GM12878 (cell line): ENCODE results near the gene POLR3E. TPM values are rescaled to one million over a fixed set of nuclear protein-coding genes. Genes with fewer than 3 reads are reported as not detected.

Experiments
- ATAC-seq: fragments of 200-7000 bp; cut with Tn5 transposase; 3 replicates; pipeline ENCODE4 v1.9.1; 2020; ENCODE audit warnings: mild to moderate bottlenecking, moderate library complexity
- BruUV-seq: library from RNA; stranded (reverse); fragments of 400-500 nt; replicated peaks from 2 replicates; lab custom pipeline; 2021; lab: Mats Ljungman, UMichigan
- CTCF ChIA-PET: fragments of 300-600 bp; sonication (Branson Sonifier 250); formaldehyde crosslinking; extraction: SDS; loops from one replicate; lab custom pipeline; 2021; ENCODE audit warnings: inconsistent platforms; lab: Yijun Ruan, JAX
- POLR2A ChIA-PET: fragments of 350-600 bp; formaldehyde crosslinking; extraction: SDS; loops from one replicate; lab custom pipeline; 2021; ENCODE audit warnings: inconsistent platforms; lab: Charles Lee
- RAD21 ChIA-PET: fragments of 300-600 bp; sonication (Branson Sonifier 250); formaldehyde crosslinking; loops from one replicate; lab custom pipeline; 2023; ENCODE audit warnings: antibody characterized with exemption; ENCODE audit not compliant: unreplicated experiment; lab: Charles Lee
- SMC1A ChIA-PET: fragments of 300-600 bp; sonication (Branson Sonifier 250); formaldehyde crosslinking; loops from one replicate; lab custom pipeline; 2023; ENCODE audit not compliant: unreplicated experiment, uncharacterized antibody; lab: Charles Lee
- DNase-seq: peaks from one replicate; pipeline ENCODE4 v3.0.0-alpha.2; 2011; ENCODE audit warnings: low read depth, low spot score
- FAIRE-seq: peaks from 3 replicates; lab custom pipeline; 2011; peaks lifted over from hg19 to GRCh38; lab: Jason Lieb, UNC
- H2AFZ ChIP-seq: 2 replicates; pipeline ENCODE4 v1.6.0; 2011; ENCODE audit warnings: low read depth, low read length, control low read depth; ENCODE audit not compliant: control insufficient read depth
- H3K27ac ChIP-seq: 2 replicates; pipeline ENCODE4 v1.5.1; 2011; ENCODE audit warnings: control low read depth; ENCODE audit not compliant: control insufficient read depth, insufficient read depth
- H3K27me3 ChIP-seq, 2 experiments: replicated peaks in 1 of 2; 2 replicates each; pipeline versions ENCODE4 v1.6.0 to v1.6.1; 2011; ENCODE audit warnings: low read length in 1 of 2; ENCODE audit not compliant: control insufficient read depth in 2 of 2, insufficient read depth in 2 of 2
- H3K36me3 ChIP-seq, 2 experiments: 2 replicates each; pipeline ENCODE4 v1.5.1; 2011; ENCODE audit warnings: low read length in 1 of 2; ENCODE audit not compliant: control insufficient read depth in 2 of 2, insufficient read depth in 2 of 2
- H3K4me1 ChIP-seq: 2 replicates; pipeline ENCODE4 v1.6.1; 2011; ENCODE audit warnings: mild to moderate bottlenecking, low read length, moderate library complexity, mixed read lengths; ENCODE audit not compliant: control insufficient read depth, insufficient read depth
- H3K4me2 ChIP-seq: 2 replicates; pipeline ENCODE4 v1.6.0; 2011; ENCODE audit warnings: control low read depth; ENCODE audit not compliant: control insufficient read depth, insufficient read depth
- H3K4me3 ChIP-seq: fragments of 200-600 bp; sonication (generic); 2 replicates; pipeline ENCODE4 v1.5.1; 2016
- H3K79me2 ChIP-seq: 2 replicates; pipeline ENCODE4 v1.6.0; 2011; ENCODE audit warnings: low read length; ENCODE audit not compliant: control insufficient read depth, insufficient read depth
- H3K9ac ChIP-seq: 2 replicates; pipeline ENCODE4 v1.8.0; 2011; ENCODE audit warnings: low read length, control low read depth, mixed read lengths; ENCODE audit not compliant: control insufficient read depth, insufficient read depth
- H3K9me3 ChIP-seq: replicated peaks from 3 replicates; pipeline ENCODE4 v1.5.1; 2011; ENCODE audit warnings: mild to moderate bottlenecking, low read length; ENCODE audit not compliant: control insufficient read depth, insufficient read depth
- H4K20me1 ChIP-seq: 2 replicates; pipeline ENCODE4 v1.6.0; 2011; ENCODE audit not compliant: control insufficient read depth, insufficient read depth
- CREB1 ChIP-seq: IDR thresholded peaks from 2 replicates; pipeline ENCODE4 v1.6.1; 2012; ENCODE audit warnings: low read depth, mild to moderate bottlenecking, inconsistent platforms
- EP300 ChIP-seq, 2 experiments: fragments of 150-350 bp in 1 of 2; IDR thresholded peaks; 2 replicates each; pipeline ENCODE4 v1.6.1; 2011 to 2012; ENCODE audit warnings: low read depth in 2 of 2, low read length in 2 of 2, borderline replicate concordance in 1 of 2, improper control_type of control experiment in 1 of 2, inconsistent platforms in 1 of 2; ENCODE audit not compliant: control insufficient read depth in 1 of 2
- ESRRA ChIP-seq: IDR thresholded peaks from 2 replicates; pipeline ENCODE4 v1.6.1; 2012; ENCODE audit warnings: mild to moderate bottlenecking, low read length, improper control_type of control experiment
- MAX ChIP-seq: IDR thresholded peaks from 2 replicates; pipeline ENCODE4 v1.6.1; 2012; ENCODE audit warnings: low read depth, low read length, improper control_type of control experiment
- MEF2A ChIP-seq: IDR thresholded peaks from 2 replicates; pipeline ENCODE4 v1.6.1; 2011; ENCODE audit warnings: low read depth, mild to moderate bottlenecking, low read length, moderate library complexity; ENCODE audit not compliant: insufficient read depth
- PAX8 ChIP-seq: fragments of 450-650 bp; IDR thresholded peaks from 2 replicates; pipeline ENCODE4 v1.6.1; 2017; ENCODE audit warnings: mild to moderate bottlenecking, moderate library complexity
- POU2F2 ChIP-seq: IDR thresholded peaks from 3 replicates; pipeline ENCODE4 v1.6.1; 2011; ENCODE audit warnings: low read depth, mild to moderate bottlenecking, low read length, borderline replicate concordance
- PRDM15 ChIP-seq: fragments of 450-650 bp; formaldehyde crosslinking; IDR thresholded peaks from 2 replicates; pipeline ENCODE4 v1.4.0; 2020; ENCODE audit warnings: mild to moderate bottlenecking, moderate library complexity
- RAD21 ChIP-seq: IDR thresholded peaks from 2 replicates; pipeline ENCODE4 v1.6.1; 2011; ENCODE audit warnings: mild to moderate bottlenecking, low read depth, low read length, moderate library complexity; ENCODE audit not compliant: insufficient read depth
- SIX5 ChIP-seq: IDR thresholded peaks from 2 replicates; pipeline ENCODE4 v1.6.1; 2011; ENCODE audit warnings: mild to moderate bottlenecking, low read depth, low read length, moderate library complexity; ENCODE audit not compliant: severe bottlenecking
- SMARCA5 ChIP-seq: fragments of 450-650 bp; IDR thresholded peaks from 2 replicates; pipeline ENCODE4 v1.6.1; 2017; ENCODE audit warnings: mild to moderate bottlenecking
- SREBF2 ChIP-seq: IDR thresholded peaks from 2 replicates; pipeline ENCODE4 v1.6.1; 2012; ENCODE audit warnings: mild to moderate bottlenecking, low read length
- STAT3 ChIP-seq: IDR thresholded peaks from 2 replicates; pipeline ENCODE4 v1.6.1; 2011; ENCODE audit warnings: low read depth, low read length, improper control_type of control experiment
- YY1 ChIP-seq: IDR thresholded peaks from 2 replicates; pipeline ENCODE4 v1.6.1; 2011; ENCODE audit warnings: low read depth, mild to moderate bottlenecking, low read length
- ZNF217 ChIP-seq: fragments of 450-650 bp; IDR thresholded peaks from 2 replicates; pipeline ENCODE4 v1.6.1; 2017; ENCODE audit warnings: antibody characterized with exemption, mild to moderate bottlenecking
- WGBS: methylation state at CpG from one replicate; pipeline ENCODE4 v1.1.6; 2016; ENCODE audit warnings: low lambda C conversion rate; ENCODE audit not compliant: insufficient replicate concordance, insufficient coverage; ENCODE audit errors: missing lambda C conversion rate; 5-methylcytosine and 5-hydroxymethylcytosine counted together
- in situ Hi-C: fragments of 300-500 bp; cut with MboI; formaldehyde crosslinking; loops from 9 replicates; pipeline ENCODE4 v1.14.3; 2018; ENCODE audit warnings: mixed read lengths
- intact Hi-C: fragments of 100-400 bp; cut with micrococcal nuclease; formaldehyde crosslinking; loops from one replicate; pipeline ENCODE4 v1.14.2; 2022; ENCODE audit not compliant: unreplicated experiment
- polyA plus RNA-seq, 11 experiments: library from polyadenylated mRNA; depleted of rRNA in 4 of 11; unstranded in 6 of 11; stranded (reverse) in 5 of 11; fragments of >200 nt; fragmentation: Nextera tagmentation in 4 of 11; fragmentation: Illumina TruSeq in 1 of 11; extraction: Ambion mirVana in 4 of 11; extraction: Trizol in 1 of 11; gene quantifications; 1 replicate in 1 of 11; 2 replicates in 10 of 11; pipeline versions ENCODE4 v1.2.1 to v1.2.3, GENCODE V29; 2011 to 2016; ENCODE audit warnings: inconsistent platforms in 2 of 11, missing spikeins in 2 of 11, low read depth in 1 of 11
- total RNA-seq, 4 experiments: library from RNA; depleted of rRNA in 3 of 4; stranded (reverse); fragments of >200 nt in 3 of 4; fragmentation: Illumina TruSeq in 1 of 4; extraction: Trizol in 1 of 4; gene quantifications; 2 replicates each; pipeline versions ENCODE4 v1.2.1 to v1.2.3, GENCODE V29; 2013 to 2021

The POLR3E gene
- total and polyA plus RNA-seq, 10 of the 15 experiments (the other 5 are each of a cell fraction or from before 2014, with no cell fraction given) = 11.1 to 79.5 (median 39.7) TPM

- Histone ChIP-seq H3K4me3 (no peak overlapping the region), H3K36me3 (peaks cover 7 to 22% of the 10 kb centered on the region in 2 experiments), H3K9me3 (no peaks in the 10 kb centered on the region; the same call in 2 of the 3 replicates), H3K79me2 (peaks cover 12% of the 10 kb centered on the region), H4K20me1 (no peaks in the 10 kb centered on the region), H3K27ac (peak overlapping the region; percentile 79; the same call in 1 of the 2 replicates), H3K27me3 (no peaks in the 10 kb centered on the region), H2AFZ (no peak overlapping the region), H3K4me2 (no peak overlapping the region), H3K9ac (no peak overlapping the region), H3K4me1 (peaks cover 34% of the 10 kb centered on the region)
- intact Hi-C loops = no loop called here
- ChIA-PET CTCF (interaction anchor here (0.5 to 3.6 kb wide), 6 partner anchors 12 to 794 kb away, joined by 3 to 20 read pairs (median 6); partner anchors contain the start of gene CDR2), SMC1A (interaction anchor here (1.0 to 9.1 kb wide), 8 partner anchors 9 to 50 kb away, joined by 3 to 205 read pairs (median 4); partner anchors contain the start of gene CDR2), RAD21 (interaction anchor here (0.6 to 7.2 kb wide), 6 partner anchors 14 to 984 kb away, joined by 3 to 64 read pairs (median 7); partner anchors contain the start of gene CDR2), POLR2A (interaction anchor here (0.6 to 10.9 kb wide), 5 partner anchors 9 to 161 kb away, joined by 3 to 185 read pairs (median 4); partner anchors contain the start of gene CDR2)
- in situ Hi-C loops = no loop called here
- 98% methylated on average over 5 of the region's 5 CpGs for WGBS
- ATAC-seq = no peak
- TF ChIP-seq EP300 (IDR thresholded peaks at IDR 0.05; ENCODE audit: borderline replicate concordance in 1 of 2, control insufficient read depth in 1 of 2, low read depth in 2 of 2, low read length in 2 of 2) (no peak), SIX5 (no peak), STAT3 (no peak), SMARCA5 (no peak), ZNF217 (no peak), MEF2A (no peak), RAD21 (no peak), PRDM15 (CRISPR knock-in tag) (no peak), MAX (no peak), POU2F2 (no peak), YY1 (no peak), SREBF2 (no peak), ESRRA (no peak), PAX8 (no peak), CREB1 (no peak)
- BruUV-seq = no TSS peak
- FAIRE-seq = no peak
- no peak for DNase-seq
Measured at GRCh38 chr16:22352723-22353122, 55.5 kb downstream of the POLR3E start.
